Cortex of kidney (tissue), 1 donor: ENCODE data around the gene NFIA.
A peak's percentile ranks its signal among the peaks of the same experiment; 100 is the strongest.

ENCODE experiments used
- DNase-seq: peaks from one replicate; lab custom pipeline; 2025; lab: John Stamatoyannopoulos, UW

Gene NFIA

GRCh38 chr1:61082311-61083012, at the start of gene NFIA:
NFIA (plus strand) TSS chr1:61082561.
- no peak for DNase-seq

- no peak for DNase-seq
Observed at GRCh38 chr1:61035880-61036279, 46.5 kb upstream of the NFIA start.

- no peak for DNase-seq
Observed at GRCh38 chr1:61042466-61043009, 39.8 kb upstream of the NFIA start.

DNA sequence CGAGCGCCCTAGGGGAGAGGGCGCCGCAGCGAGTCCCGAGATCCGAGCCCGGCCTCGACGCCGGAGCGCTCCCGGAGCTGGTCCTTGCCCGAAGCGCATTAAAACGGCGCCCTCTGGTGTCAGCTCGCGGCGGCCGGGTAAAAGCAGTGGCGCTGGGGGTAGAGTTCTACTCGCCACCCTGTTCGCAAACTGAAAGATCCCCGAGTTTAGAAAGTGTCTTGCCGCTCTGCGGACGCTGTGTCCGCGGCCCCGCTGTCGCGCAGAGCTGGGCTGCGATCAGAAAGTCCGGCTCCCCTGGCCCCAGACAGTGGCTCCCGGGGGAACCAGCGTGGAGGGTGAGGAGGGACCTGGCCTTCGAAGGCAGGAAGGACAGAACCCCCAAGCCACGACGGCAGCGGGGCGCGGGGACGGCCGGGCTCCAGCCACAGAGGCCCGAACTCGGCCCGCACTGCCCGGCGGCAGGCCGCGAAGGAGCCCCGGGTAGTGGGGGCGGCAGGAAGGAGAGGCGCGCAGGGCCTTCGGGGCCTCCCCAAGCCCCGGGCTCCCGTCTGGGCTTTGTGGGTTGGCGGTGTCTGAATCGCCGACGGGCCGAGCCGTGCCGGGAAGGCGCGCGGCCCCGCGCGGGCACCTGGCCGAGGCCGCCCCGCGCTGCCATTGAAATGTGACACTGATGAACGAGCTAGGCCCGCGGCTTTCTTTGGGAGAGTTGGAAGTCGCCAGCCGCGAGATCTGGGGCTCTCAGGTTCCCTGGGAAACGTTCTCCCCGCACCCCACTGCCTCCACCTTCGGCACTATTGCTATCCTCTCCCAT, 39.1 kb upstream of the NFIA start:
- DNase-seq = peak; percentile 13

- DNase-seq = no peak
Observed at GRCh38 chr1:61046434-61046833, 35.9 kb upstream of the NFIA start.

DNA sequence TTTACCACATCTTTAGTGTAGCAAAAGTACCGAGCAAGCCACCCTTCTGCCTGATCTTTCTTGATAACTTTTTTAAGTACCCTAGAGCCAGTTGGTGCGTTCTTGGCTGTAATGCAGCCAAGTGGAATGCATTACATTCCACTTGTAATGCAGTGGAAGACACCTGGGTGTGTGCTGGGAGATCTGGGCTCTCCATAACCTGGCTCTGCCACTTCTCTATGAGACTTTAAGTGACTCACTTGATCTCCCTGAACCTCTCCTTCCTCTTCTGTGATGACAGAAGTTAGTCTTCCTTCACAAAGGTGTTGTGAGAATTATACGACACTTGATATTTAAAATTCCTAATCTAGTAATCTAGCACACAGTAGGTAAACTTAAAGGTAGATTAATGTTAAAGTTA, 35.3 kb upstream of the NFIA start:
- DNase-seq = no peak

- no peak for DNase-seq
Observed at GRCh38 chr1:61049850-61050540, 32.4 kb upstream of the NFIA start.

GRCh38 chr1:61050541-61051442, 31.6 kb upstream of the NFIA start:
- DNase-seq = no peak

- no peak for DNase-seq
Observed at GRCh38 chr1:61051443-61051718, 31.0 kb upstream of the NFIA start.

- DNase-seq = no peak
Observed at GRCh38 chr1:61051719-61052394, 30.5 kb upstream of the NFIA start.

DNA sequence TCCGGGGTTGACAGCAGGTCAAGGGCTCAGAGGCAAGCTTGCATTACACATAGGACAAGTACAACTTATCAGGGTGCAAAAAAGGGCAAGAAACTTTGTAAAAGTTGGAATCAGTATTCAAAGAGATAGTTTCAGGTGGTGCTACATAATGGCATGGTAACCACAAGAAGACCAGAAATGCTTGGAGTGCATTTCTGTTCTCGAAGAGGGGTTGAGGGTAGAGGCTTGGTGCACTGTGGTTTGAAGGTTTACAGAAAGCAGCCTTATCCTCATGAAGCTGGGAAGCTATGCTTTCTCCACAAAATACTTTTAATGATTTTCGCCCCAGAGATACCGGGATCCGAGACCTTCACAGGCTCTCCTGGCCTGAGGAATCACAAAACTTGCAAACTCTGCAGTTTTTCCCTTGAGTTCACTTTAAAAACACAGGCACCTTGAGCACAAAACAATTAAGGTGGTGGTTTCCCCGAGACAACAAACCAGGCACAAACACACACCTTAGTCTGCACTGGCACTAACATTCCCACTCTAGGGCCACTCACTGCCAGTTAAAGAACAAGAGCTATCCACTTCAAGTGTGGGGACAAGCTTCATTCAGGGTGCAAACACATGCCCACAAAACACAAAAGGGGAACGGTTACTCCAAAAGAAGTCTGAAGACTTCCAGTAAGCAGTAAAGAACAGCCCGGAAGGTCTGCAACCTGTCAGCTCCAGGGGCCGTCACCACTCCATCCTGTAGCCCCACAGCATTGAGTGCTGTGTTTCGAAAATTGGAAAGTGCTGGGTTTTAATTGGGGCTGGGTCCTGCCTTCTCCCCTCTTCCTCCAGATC, 29.8 kb upstream of the NFIA start:
- DNase-seq = no peak

DNA sequence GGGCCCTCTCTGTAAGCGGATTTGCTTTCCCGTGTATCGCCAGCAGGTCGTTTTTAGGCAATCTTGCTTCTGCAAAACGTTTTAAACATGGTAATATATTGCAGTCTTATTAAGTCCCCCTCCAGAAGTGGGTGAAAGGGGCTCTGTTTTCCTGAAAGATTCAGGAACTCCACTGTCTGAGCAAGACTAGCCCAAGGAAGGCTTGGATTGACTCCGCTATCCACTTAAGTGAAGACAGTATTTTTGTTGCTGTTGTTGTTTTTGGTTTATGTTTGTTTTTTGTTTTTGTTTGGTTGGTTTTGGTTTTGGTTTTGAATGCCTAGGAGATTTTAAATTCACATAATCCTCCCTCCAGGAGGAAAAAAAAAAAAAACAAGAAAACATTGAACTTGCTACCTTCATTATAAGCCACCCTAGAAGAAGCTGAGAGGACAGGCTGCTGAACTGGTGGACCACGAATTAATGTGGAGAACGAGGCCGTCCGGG, 29.1 kb upstream of the NFIA start:
- no peak for DNase-seq

DNA sequence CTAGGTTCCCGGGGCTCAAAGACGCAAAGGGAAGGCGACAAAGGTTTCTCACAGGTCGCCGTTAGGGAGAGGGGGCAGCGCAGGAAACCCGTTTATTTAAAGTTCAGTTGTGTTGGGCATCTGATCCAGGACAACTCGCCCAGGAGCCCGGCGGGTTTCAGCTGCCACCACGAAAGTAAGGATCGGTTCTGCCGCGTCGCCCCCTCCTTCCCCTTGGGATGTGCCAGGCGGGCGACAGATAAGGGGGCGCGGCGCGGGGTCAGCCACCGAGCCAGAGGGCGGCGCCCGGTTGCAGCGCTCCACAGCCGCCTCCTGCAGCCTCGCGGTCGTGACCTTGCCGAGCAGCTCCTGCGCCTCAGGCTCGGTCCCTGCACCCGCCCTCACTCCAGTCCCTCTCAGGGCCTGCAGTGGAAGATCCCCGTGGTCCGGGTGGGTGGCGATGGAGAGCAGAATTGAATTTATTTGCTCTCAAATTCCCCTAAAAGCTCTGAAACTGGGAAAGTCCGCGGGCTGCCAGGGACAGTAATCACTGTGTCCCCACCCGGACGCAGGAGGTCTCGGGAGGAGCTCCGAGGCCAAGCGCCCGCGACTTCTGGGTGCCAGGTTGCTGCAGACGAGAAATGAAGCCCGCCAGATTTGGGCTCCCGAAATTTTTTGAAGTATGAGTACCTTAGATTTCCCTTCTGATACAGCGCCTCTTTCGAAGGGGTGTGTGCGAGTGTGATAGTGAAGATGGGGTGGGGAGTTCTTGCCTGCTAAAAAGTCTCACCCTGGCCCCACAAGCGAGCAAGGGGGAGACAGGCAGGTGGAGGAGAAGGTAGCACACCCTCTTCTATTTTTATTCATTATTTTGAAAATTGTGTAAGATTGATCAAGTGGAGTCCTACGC, 28.4 kb upstream of the NFIA start:
- DNase-seq = no peak

- no peak for DNase-seq
Observed at GRCh38 chr1:61054601-61054993, 27.8 kb upstream of the NFIA start.

GRCh38 chr1:61055110-61055614, 27.2 kb upstream of the NFIA start:
- DNase-seq = no peak

DNA sequence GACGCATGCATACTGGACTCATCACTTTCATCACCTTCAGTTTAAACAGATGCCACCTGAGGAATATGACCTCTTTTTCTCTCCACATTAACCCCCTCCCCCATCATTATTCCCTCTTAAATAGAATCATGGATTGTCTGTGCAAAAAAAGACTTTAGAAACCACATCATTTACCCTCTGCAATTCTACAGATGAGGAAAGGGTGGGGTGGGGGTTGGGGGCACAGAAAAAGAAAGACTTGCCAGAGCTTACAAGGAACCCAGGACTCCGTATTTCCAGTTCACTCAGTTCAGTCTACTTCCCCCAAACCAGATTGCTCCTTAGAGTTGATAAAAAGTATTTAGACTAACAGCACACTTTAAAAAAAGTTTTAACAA, 26.2 kb upstream of the NFIA start:
- DNase-seq = no peak

DNA sequence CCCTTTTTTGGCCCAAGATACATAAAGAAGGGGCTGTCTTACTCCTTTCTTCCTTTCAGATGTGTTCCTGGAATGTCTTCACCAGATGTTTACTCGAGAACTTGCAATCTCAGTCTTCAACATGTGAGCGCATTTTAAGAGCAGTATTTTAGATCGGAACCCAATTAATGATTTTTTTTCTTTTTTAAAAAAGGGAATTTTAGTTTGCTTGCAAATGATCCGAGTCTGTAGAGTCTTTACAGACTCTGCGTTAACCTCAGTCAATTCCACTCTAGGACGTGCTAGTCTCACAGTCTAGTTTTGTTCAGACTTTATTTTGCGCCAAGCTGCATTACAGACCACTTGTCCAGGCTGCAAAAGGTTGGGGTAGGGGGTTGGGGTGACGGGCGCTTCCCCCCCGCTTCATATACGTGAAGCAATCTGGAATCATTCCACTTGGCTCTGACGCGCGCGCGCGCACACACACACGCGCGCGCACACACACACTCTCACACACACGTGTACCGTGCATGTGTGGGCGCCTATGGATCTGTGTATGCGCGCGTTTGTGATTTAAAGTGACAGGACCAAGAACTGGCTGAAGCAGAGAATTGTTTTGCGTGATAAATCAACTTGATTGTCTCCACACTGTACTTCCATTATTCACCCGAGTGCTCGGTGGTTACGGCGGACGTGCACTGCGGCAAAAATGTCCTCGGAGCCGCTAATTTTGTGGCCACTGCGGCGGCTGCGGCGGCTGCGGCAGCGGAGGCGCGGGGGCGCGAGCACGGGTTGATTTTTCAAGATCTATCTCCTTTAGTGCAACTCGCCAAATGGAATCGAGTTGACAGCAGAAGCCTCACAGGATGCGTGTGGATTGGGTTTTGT, 25.6 kb upstream of the NFIA start:
- no peak for DNase-seq
